K562 (cell line): ENCODE measurements around the gene ACTN2. TPM values are rescaled to one million over a fixed set of nuclear protein-coding genes. Genes with fewer than 3 reads are reported as not detected.

Experiments
- ATAC-seq: fragments of 200-7000 bp; cut with Tn5 transposase; 3 replicates; pipeline ENCODE4 v1.9.1; 2020; ENCODE audit warnings: moderate library complexity
- BruUV-seq: library from RNA; stranded (reverse); fragments of 400-500 nt; replicated peaks from 2 replicates; lab custom pipeline; 2021; lab: Mats Ljungman, UMichigan
- CTCF ChIA-PET: fragments of 300-600 bp; formaldehyde crosslinking; extraction: SDS; loops from one replicate; lab custom pipeline; 2021; ENCODE audit warnings: low intra/inter-chr PET ratio; lab: Yijun Ruan, JAX
- POLR2A ChIA-PET: fragments of 300-600, 350-650 bp; sonication (Branson Sonifier 250); formaldehyde crosslinking; extraction: SDS; loops from one replicate; lab custom pipeline; 2021; ENCODE audit warnings: antibody characterized with exemption, inconsistent platforms; lab: Yijun Ruan, JAX
- DNase-seq, 4 experiments: peaks; one replicate each; pipeline versions ENCODE4 v3.0.0 to v3.0.0-alpha.2; 2011 to 2018; ENCODE audit warnings: low spot score in 3 of 4, mixed read lengths in 3 of 4; ENCODE audit errors: extremely low read depth in 1 of 4
- FAIRE-seq: peaks from 2 replicates; lab custom pipeline; 2011; peaks lifted over from hg19 to GRCh38; lab: Jason Lieb, UNC
- H2AFZ ChIP-seq: 2 replicates; pipeline ENCODE4 v1.6.0; 2011; ENCODE audit warnings: low read depth, low read length, control low read depth, inconsistent platforms
- H3K27ac ChIP-seq: fragments of 200-600 bp; 3 replicates; pipeline ENCODE4 v1.8.0; 2011; ENCODE audit warnings: low read depth, mild to moderate bottlenecking, control low read depth, inconsistent platforms, low read length, moderate library complexity, mixed read lengths; ENCODE audit errors: extremely low read depth
- H3K27me3 ChIP-seq, 2 experiments: fragments of 300-600 bp in 1 of 2; 2 replicates in 1 of 2; 3 replicates in 1 of 2; pipeline versions ENCODE4 v1.6.0 to v1.8.0; 2011; ENCODE audit warnings: inconsistent platforms in 2 of 2, low read length in 2 of 2, mild to moderate bottlenecking in 1 of 2, mixed read lengths in 1 of 2, moderate library complexity in 1 of 2; ENCODE audit not compliant: control insufficient read depth in 2 of 2, insufficient read depth in 2 of 2
- H3K36me3 ChIP-seq: fragments of 300-600 bp; 3 replicates; pipeline ENCODE4 v1.8.0; 2011; ENCODE audit warnings: mild to moderate bottlenecking, low read length, inconsistent platforms; ENCODE audit not compliant: control insufficient read depth, insufficient read depth
- H3K4me1 ChIP-seq, 2 experiments: fragments of 200-600 bp in 1 of 2; replicated peaks in 1 of 2; 2 replicates in 1 of 2; 3 replicates in 1 of 2; pipeline versions ENCODE4 v1.5.1 to v1.8.0; 2011; ENCODE audit warnings: inconsistent platforms in 2 of 2, low read length in 2 of 2, mild to moderate bottlenecking in 1 of 2, mixed read lengths in 1 of 2, moderate library complexity in 1 of 2; ENCODE audit not compliant: control insufficient read depth in 2 of 2, insufficient read depth in 2 of 2
- H3K4me2 ChIP-seq: 2 replicates; pipeline ENCODE4 v1.6.1; 2011; ENCODE audit warnings: low read length, control low read depth, inconsistent platforms, mixed read lengths; ENCODE audit not compliant: insufficient read depth
- H3K4me3 ChIP-seq: fragments of 200-600 bp; sonication (generic), shearing (Covaris generic); 2 replicates; pipeline ENCODE4 v1.5.1; 2016; ENCODE audit warnings: control low read depth, inconsistent platforms
- H3K79me2 ChIP-seq: fragments of 200-600 bp; 3 replicates; pipeline ENCODE4 v1.8.0; 2011; ENCODE audit warnings: low read length, inconsistent platforms; ENCODE audit not compliant: control insufficient read depth, insufficient read depth
- H3K9ac ChIP-seq, 2 experiments: 2 replicates each; pipeline versions ENCODE4 v1.6.0 to v1.6.1; 2011; ENCODE audit warnings: low read depth in 2 of 2, low read length in 2 of 2, control low read depth in 1 of 2, inconsistent platforms in 1 of 2, mild to moderate bottlenecking in 1 of 2, mixed read lengths in 1 of 2; ENCODE audit not compliant: insufficient read depth in 1 of 2
- H3K9me1 ChIP-seq: one replicate; pipeline ENCODE4 v1.6.0; 2011; ENCODE audit warnings: inconsistent platforms, mild to moderate bottlenecking, low read length, moderate library complexity; ENCODE audit not compliant: control insufficient read depth, insufficient read depth
- H3K9me3 ChIP-seq: replicated peaks from 2 replicates; pipeline ENCODE4 v1.5.1; 2011; ENCODE audit warnings: low read depth, low read length, inconsistent platforms; ENCODE audit not compliant: control insufficient read depth, insufficient read depth
- H4K20me1 ChIP-seq: replicated peaks from 2 replicates; pipeline ENCODE4 v1.6.1; 2011; ENCODE audit warnings: low read length, inconsistent platforms, mixed read lengths; ENCODE audit not compliant: control insufficient read depth, insufficient read depth
- AFF4 ChIP-seq: sonication (generic); formaldehyde crosslinking; IDR thresholded peaks from 2 replicates; pipeline ENCODE4 v1.8.0; 2023; ENCODE audit warnings: mild to moderate bottlenecking, missing genetic modification reagents
- ATF7 ChIP-seq: fragments of 450-650 bp; IDR thresholded peaks from 2 replicates; pipeline ENCODE4 v1.7.1; 2014; ENCODE audit warnings: mild to moderate bottlenecking, moderate library complexity
- CXXC5 ChIP-seq: fragments of 250-450 bp; sonication (Bioruptor Pico); IDR thresholded peaks from 2 replicates; pipeline ENCODE4 v1.8.0; 2022; ENCODE audit warnings: inconsistent platforms, mild to moderate bottlenecking, moderate library complexity
- FOXO4 ChIP-seq: fragments of 450-650 bp; formaldehyde crosslinking; IDR thresholded peaks from 2 replicates; pipeline ENCODE4 v1.4.0; 2020; ENCODE audit warnings: mild to moderate bottlenecking, moderate library complexity
- HSF4 ChIP-seq: fragments of 250-450 bp; sonication (Bioruptor Pico); IDR thresholded peaks from 2 replicates; pipeline ENCODE4 v2.1.2; 2022; ENCODE audit warnings: mild to moderate bottlenecking, moderate library complexity, borderline replicate concordance
- SPI1 ChIP-seq: IDR thresholded peaks from 2 replicates; pipeline ENCODE4 v1.6.1; 2011; ENCODE audit warnings: low read depth, low read length, control low read depth, borderline replicate concordance
- ZNF398 ChIP-seq: fragments of 250-450 bp; sonication (Bioruptor Pico); IDR thresholded peaks from 2 replicates; pipeline ENCODE4 v1.8.0; 2021; ENCODE audit warnings: moderate library complexity, mild to moderate bottlenecking, inconsistent platforms
- WGBS: fragments of 100-300 bp; shearing (Covaris generic); methylation state at CpG from one replicate; pipeline ENCODE4 v1.1.6; 2016; ENCODE audit warnings: low coverage, mixed read lengths; ENCODE audit not compliant: insufficient coverage; ENCODE audit errors: missing lambda C conversion rate; 5-methylcytosine and 5-hydroxymethylcytosine counted together
- in situ Hi-C: fragments of 300-500 bp; cut with MboI; formaldehyde crosslinking; loops from 4 replicates; pipeline ENCODE4 v1.15.0; 2018; ENCODE audit warnings: inconsistent platforms, mixed read lengths
- intact Hi-C: fragments of 100-400 bp; cut with micrococcal nuclease; formaldehyde crosslinking; loops from 2 replicates; pipeline ENCODE4 v1.14.2; 2022
- polyA plus RNA-seq, 8 experiments: library from polyadenylated mRNA; depleted of rRNA in 4 of 8; stranded (reverse) in 5 of 8; unstranded in 3 of 8; fragments of >200 nt; fragmentation: Nextera tagmentation in 2 of 8; fragmentation: Illumina TruSeq in 1 of 8; extraction: Ambion mirVana in 2 of 8; extraction: Trizol in 1 of 8; gene quantifications; 2 replicates each; pipeline versions ENCODE4 v1.2.1 to v1.2.3, GENCODE V29; 2011 to 2014; ENCODE audit warnings: inconsistent platforms in 1 of 8, missing spikeins in 1 of 8
- total RNA-seq, 7 experiments: library from RNA; depleted of rRNA in 6 of 7; stranded (reverse); fragments of >200 nt in 6 of 7; fragmentation: Illumina TruSeq in 2 of 7; extraction: Trizol in 2 of 7; gene quantifications; 2 replicates each; pipeline versions ENCODE4 v1.2.1 to v1.2.3, GENCODE V29; 2011 to 2021; ENCODE audit warnings: low replicate concordance in 1 of 7

ACTN2 gene
- total and polyA plus RNA-seq, 9 of the 15 experiments (the other 6 are each of a cell fraction or from before 2014, with no cell fraction given): 0.18 to 0.94 (median 0.42) TPM

- CTCF ChIA-PET: interaction anchor here (0.6 kb wide), 1 partner anchor 153 kb away, joined by 4 read pairs; no protein-coding TSS in a partner anchor
- no peaks in the 10 kb centered on the region for H4K20me1 ChIP-seq
- H3K4me1 ChIP-seq: peaks cover 0 to 3% of the 10 kb centered on the region in 2 experiments; a peak in 2 of 5 replicates
- H3K79me2 ChIP-seq: no peaks in the 10 kb centered on the region
- no peak overlapping the region for H3K4me2 ChIP-seq
- peak overlapping the region; percentile 12 for H2AFZ ChIP-seq
- H3K9me3 ChIP-seq: no peaks in the 10 kb centered on the region
- H3K4me3 ChIP-seq: no peak overlapping the region
- 22% methylated on average over 15 of the region's 15 CpGs for WGBS
- in situ Hi-C loops (no loop called here), intact Hi-C loops (loop anchor here (5.0 kb wide), 1 partner anchor 155 kb away; no protein-coding TSS in a partner anchor)
- no peaks in the 10 kb centered on the region for H3K36me3 ChIP-seq
- H3K9ac ChIP-seq: no peak overlapping the region; a peak in 1 of 4 replicates
- FAIRE-seq (no peak), ATAC-seq (peak; percentile 68), DNase-seq (peak in 1 of 4 experiments; percentile 49)
- BruUV-seq: no TSS peak
- no peak overlapping the region for H3K27ac ChIP-seq
- POLR2A ChIA-PET: interaction anchor here (1.0 to 1.5 kb wide), 2 partner anchors 9 to 13 kb away, joined by 3 to 4 read pairs; no protein-coding TSS in a partner anchor
- H3K9me1 ChIP-seq: no peaks in the 10 kb centered on the region
- H3K27me3 ChIP-seq: peaks cover 2 to 7% of the 10 kb centered on the region in 2 experiments; a peak in 3 of 5 replicates
- TF ChIP-seq ZNF398 (no peak), CXXC5 (CRISPR knock-in tag) (peak; percentile 25; the same call in 1 of the 2 replicates), HSF4 (CRISPR knock-in tag) (no peak), FOXO4 (CRISPR knock-in tag) (no peak), ATF7 (peak; percentile 37; the same call in 1 of the 2 replicates), SPI1 (peak; percentile 95), AFF4 (CRISPR knock-in tag) (no peak)
These were observed 76.1 kb downstream of the ACTN2 start for GRCh38 chr1:236762410-236762809.
